Smooth muscle cell (in vitro differentiated cells): Measurements from ENCODE around the gene ZMYM2. TPM values are rescaled to one million over a fixed set of nuclear protein-coding genes. Genes with fewer than 3 reads are reported as not detected.

ENCODE experiments used
- DNase-seq: peaks from one replicate; lab custom pipeline; 2025; ENCODE audit not compliant: unreplicated experiment; lab: John Stamatoyannopoulos, UW
- H2AFZ ChIP-seq: fragments of 200-600 bp; sonication (generic); 2 replicates; pipeline ENCODE4 v1.6.0; 2016; ENCODE audit warnings: antibody characterized with exemption, low read depth, mild to moderate bottlenecking
- H3F3A ChIP-seq: fragments of 200-600 bp; sonication (generic); 2 replicates; pipeline ENCODE4 v1.6.0; 2017; ENCODE audit warnings: antibody characterized with exemption, low read depth
- H3K27ac ChIP-seq: fragments of 200-600 bp; sonication (generic); 2 replicates; pipeline ENCODE4 v1.5.1; 2016; ENCODE audit warnings: low read depth, mild to moderate bottlenecking
- H3K27me3 ChIP-seq: fragments of 200-600 bp; sonication (generic); 2 replicates; pipeline ENCODE4 v1.6.1; 2016; ENCODE audit warnings: low read depth, mild to moderate bottlenecking
- H3K36me3 ChIP-seq: fragments of 200-600 bp; sonication (generic); 2 replicates; pipeline ENCODE4 v1.5.1; 2016; ENCODE audit warnings: low read depth
- H3K4me1 ChIP-seq: fragments of 200-600 bp; sonication (generic); 2 replicates; pipeline ENCODE4 v1.5.1; 2016; ENCODE audit warnings: low read depth
- H3K4me2 ChIP-seq: fragments of 200-600 bp; sonication (generic); 2 replicates; pipeline ENCODE4 v1.6.0; 2016; ENCODE audit warnings: mild to moderate bottlenecking
- H3K4me3 ChIP-seq: fragments of 200-600 bp; sonication (generic); 2 replicates; pipeline ENCODE4 v1.5.1; 2016; ENCODE audit warnings: mild to moderate bottlenecking
- H3K79me2 ChIP-seq: fragments of 200-600 bp; sonication (generic); 2 replicates; pipeline ENCODE4 v1.6.0; 2016; ENCODE audit warnings: low read depth, mild to moderate bottlenecking
- H3K9ac ChIP-seq: fragments of 200-600 bp; sonication (generic); 2 replicates; pipeline ENCODE4 v1.6.0; 2016; ENCODE audit warnings: low read depth
- H3K9me3 ChIP-seq: fragments of 200-600 bp; sonication (generic); replicated peaks from 2 replicates; pipeline ENCODE4 v1.5.1; 2016; ENCODE audit warnings: low read depth
- H4K20me1 ChIP-seq: fragments of 200-600 bp; sonication (generic); 2 replicates; pipeline ENCODE4 v1.6.0; 2016; ENCODE audit warnings: low read depth
- CTCF ChIP-seq: fragments of 200-600 bp; sonication (generic); IDR thresholded peaks from 2 replicates; pipeline ENCODE4 v1.5.1; 2017; ENCODE audit warnings: borderline replicate concordance, mild to moderate bottlenecking, antibody characterized with exemption; ENCODE audit not compliant: insufficient read depth, poor library complexity, severe bottlenecking
- WGBS: methylation state at CpG from one replicate; pipeline ENCODE4 v1.1.7; 2016; ENCODE audit warnings: low lambda C conversion rate; 5-methylcytosine and 5-hydroxymethylcytosine counted together
- polyA plus RNA-seq: library from polyadenylated mRNA; unstranded; fragments of >200 nt; fragmentation: Nextera tagmentation; extraction: Ambion mirVana; gene quantifications from 2 replicates; pipeline ENCODE4 v1.2.1, GENCODE V29; 2016
- total RNA-seq: library from RNA; depleted of rRNA; stranded (reverse); fragments of >200 nt; gene quantifications from 2 replicates; pipeline ENCODE4 v1.2.3, GENCODE V29; 2014

ZMYM2 gene
- total and polyA plus RNA-seq, 2 experiments from 2014 or later: 29.9 to 107 TPM

GRCh38 chr13:19957320-19958154 lies 990 bp upstream of the ZMYM2 start:
- Histone ChIP-seq H3K36me3 (no peaks in the 10 kb centered on the region), H3K4me3 (peak overlapping the region; percentile 91), H2AFZ (peak overlapping the region; percentile 98), H3K79me2 (peaks cover 24% of the 10 kb centered on the region), H3K4me2 (peak overlapping the region; percentile 85), H3K27me3 (no peaks in the 10 kb centered on the region), H4K20me1 (peaks cover 29% of the 10 kb centered on the region), H3K27ac (peak overlapping the region; percentile 97), H3K9me3 (no peaks in the 10 kb centered on the region), H3K9ac (peak overlapping the region; percentile 44), H3K4me1 (peaks cover 24% of the 10 kb centered on the region), H3F3A (peaks cover 8% of the 10 kb centered on the region)
- TF ChIP-seq CTCF: peak; percentile 63
- 4% methylated on average over 64 of the region's 65 CpGs for WGBS
- DNase-seq: peak; percentile 56

GRCh38 chr13:19959141-19959830 lies 759 bp downstream of the ZMYM2 start:
- Histone ChIP-seq H3K79me2 (peaks cover 42% of the 10 kb centered on the region), H3K27ac (peak overlapping the region; percentile 97), H3F3A (peaks cover 8% of the 10 kb centered on the region), H4K20me1 (peaks cover 46% of the 10 kb centered on the region), H3K4me3 (peak overlapping the region; percentile 91), H3K36me3 (no peaks in the 10 kb centered on the region), H3K4me2 (peak overlapping the region; percentile 91), H3K9me3 (no peaks in the 10 kb centered on the region), H3K4me1 (peaks cover 30% of the 10 kb centered on the region), H2AFZ (peak overlapping the region; percentile 84), H3K9ac (peak overlapping the region; percentile 92), H3K27me3 (no peaks in the 10 kb centered on the region)
- under 1% methylated on average over 27 of the region's 61 CpGs for WGBS
- no peak for TF ChIP-seq CTCF
- peak; percentile 50 for DNase-seq

- 4% methylated on average over 13 of the region's 13 CpGs for WGBS
- DNase-seq: peak; percentile 40
- peak; percentile 57 for TF ChIP-seq CTCF
- H3K9me3 ChIP-seq: no peaks in the 10 kb centered on the region
- peak overlapping the region; percentile 92 for H3K9ac ChIP-seq
- H3K4me1 ChIP-seq: peaks cover 30% of the 10 kb centered on the region
- no peaks in the 10 kb centered on the region for H3K27me3 ChIP-seq
- peaks cover 54% of the 10 kb centered on the region for H4K20me1 ChIP-seq
- H3K36me3 ChIP-seq: no peaks in the 10 kb centered on the region
- peak overlapping the region; percentile 91 for H3K4me2 ChIP-seq
- H2AFZ ChIP-seq: no peak overlapping the region
- peak overlapping the region; percentile 97 for H3K27ac ChIP-seq
- peaks cover 8% of the 10 kb centered on the region for H3F3A ChIP-seq
- H3K79me2 ChIP-seq: peaks cover 49% of the 10 kb centered on the region
- H3K4me3 ChIP-seq: peak overlapping the region; percentile 91
Measured at GRCh38 chr13:19959831-19960652, 1.5 kb downstream of the ZMYM2 start.
